NB4 (cell line): ENCODE results near the gene KRTAP20-3.

ENCODE experiments used
- DNase-seq: peaks from one replicate; pipeline ENCODE4 v3.0.0; 2010; ENCODE audit warnings: low read depth
- H3K4me3 ChIP-seq: one replicate; pipeline ENCODE4 v1.5.1; 2011; ENCODE audit warnings: mild to moderate bottlenecking, low read depth, low read length, moderate library complexity
- CTCF ChIP-seq: IDR thresholded peaks from one replicate; pipeline ENCODE4 v1.5.1; 2012; ENCODE audit warnings: low read depth, low read length
- MAX ChIP-seq: IDR thresholded peaks from 2 replicates; pipeline ENCODE4 v1.6.1; 2011; ENCODE audit warnings: low read depth, low read length
- MYC ChIP-seq: IDR thresholded peaks from 2 replicates; pipeline ENCODE4 v1.6.1; 2011; ENCODE audit warnings: low read depth, low read length
- POLR2A ChIP-seq: IDR thresholded peaks from 2 replicates; pipeline ENCODE4 v1.6.1; 2011; ENCODE audit warnings: mild to moderate bottlenecking; ENCODE audit not compliant: insufficient read length; ENCODE audit errors: extremely low read depth

The KRTAP20-3 gene

DNA sequence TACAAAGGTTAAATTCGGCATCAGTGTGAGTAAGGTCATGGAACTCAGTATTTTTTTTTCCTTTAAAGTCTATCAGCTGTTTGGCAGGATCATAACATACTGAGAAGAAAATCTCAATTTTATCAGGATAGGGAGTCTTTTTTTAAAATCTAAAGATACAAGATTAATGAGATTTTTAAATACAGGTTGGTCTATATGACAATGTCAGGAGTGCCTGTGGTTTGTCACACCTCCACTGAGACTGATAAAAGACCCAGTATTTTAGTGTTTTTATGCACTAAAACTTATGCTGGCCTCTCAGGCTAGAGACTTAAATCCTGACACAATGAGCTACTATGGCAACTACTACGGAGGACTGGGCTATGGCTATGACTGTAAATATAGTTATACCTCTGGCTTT lies at the start of gene KRTAP20-3:
KRTAP20-3 (plus strand) TSS at position 301 of the 400 bp plus-strand sequence.
- TF ChIP-seq MYC, result no peak
- no peak for DNase-seq
- no peak within 1 kb of the TSS for H3K4me3 ChIP-seq

DNA sequence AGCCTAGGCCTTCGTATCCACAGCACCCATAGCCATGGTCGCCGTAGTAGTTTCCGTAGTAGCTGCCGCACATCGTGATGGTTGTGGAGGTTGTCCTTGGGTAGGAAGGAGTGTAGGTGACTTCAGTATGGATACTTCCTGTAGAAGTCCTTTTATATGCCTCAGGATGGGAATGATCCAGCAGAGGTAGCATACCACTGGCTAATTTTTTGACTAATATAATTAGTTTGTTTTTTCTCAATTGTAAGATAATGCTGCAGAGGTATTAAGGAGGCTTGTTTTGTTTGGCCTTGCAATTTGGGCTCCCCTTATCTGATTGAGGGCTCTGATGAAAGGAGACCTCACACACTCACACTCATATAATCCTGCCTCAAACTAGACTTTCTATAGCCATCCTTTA lies 43.9 kb upstream of the KRTAP20-3 start, which contains the start of gene KRTAP6-2:
KRTAP6-2 (minus strand) TSS at position 101 of the 400 bp plus-strand sequence; CDS start at position 73, 28 bp downstream.
- TF ChIP-seq CTCF (no peak), MAX (no peak)
- no peak for DNase-seq

DNA sequence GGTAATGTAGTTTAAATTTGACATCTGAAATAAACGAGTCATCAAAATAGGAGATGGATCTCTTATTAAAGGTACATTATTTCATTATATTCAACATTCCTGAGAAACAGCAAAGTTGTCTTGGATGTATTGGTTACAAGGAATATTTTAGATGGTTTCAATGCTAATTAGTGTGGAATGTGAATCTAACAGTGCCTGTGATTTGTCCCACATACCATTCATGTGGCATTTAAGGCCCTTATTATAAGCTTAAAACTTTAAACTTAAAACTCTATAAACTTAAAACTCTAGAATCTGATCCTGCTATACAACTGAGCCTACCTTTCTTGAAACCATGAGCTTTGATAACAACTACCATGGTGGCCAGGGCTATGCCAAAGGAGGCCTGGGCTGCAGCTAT lies 41.9 kb upstream of the KRTAP20-3 start, which contains the start of gene KRTAP22-1:
KRTAP22-1 (plus strand) TSS at position 301 of the 400 bp plus-strand sequence.
- DNase-seq, result no peak
- TF ChIP-seq MYC (no peak), CTCF (no peak), MAX (no peak), POLR2A (no peak)
- no peak within 1 kb of the TSS for H3K4me3 ChIP-seq

More for the DNA sequence above, 43.9 kb upstream of the KRTAP20-3 start, which contains the start of gene KRTAP6-2:
- no peak within 1 kb of the TSS for H3K4me3 ChIP-seq

DNA sequence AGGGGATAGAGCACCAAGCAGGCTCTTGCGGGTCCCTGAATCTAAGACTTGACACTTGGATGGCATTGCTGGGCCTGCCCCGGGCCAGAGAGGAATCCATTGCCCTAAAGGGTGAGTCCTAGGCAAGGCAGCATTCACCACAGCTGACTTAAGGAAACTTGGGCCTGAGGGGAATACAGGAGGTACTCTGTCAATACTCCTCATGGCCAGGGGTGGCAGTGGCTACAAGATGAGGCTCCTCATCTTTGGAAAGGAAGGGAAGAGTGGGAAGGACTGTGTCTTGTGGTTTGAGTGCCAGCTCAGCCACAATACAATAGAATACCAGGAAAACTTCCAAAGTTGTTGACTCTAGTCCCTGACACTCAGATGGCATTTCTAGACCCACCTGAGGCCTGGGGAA lies 36.7 kb upstream of the KRTAP20-3 start:
- DNase-seq, result no peak

DNA sequence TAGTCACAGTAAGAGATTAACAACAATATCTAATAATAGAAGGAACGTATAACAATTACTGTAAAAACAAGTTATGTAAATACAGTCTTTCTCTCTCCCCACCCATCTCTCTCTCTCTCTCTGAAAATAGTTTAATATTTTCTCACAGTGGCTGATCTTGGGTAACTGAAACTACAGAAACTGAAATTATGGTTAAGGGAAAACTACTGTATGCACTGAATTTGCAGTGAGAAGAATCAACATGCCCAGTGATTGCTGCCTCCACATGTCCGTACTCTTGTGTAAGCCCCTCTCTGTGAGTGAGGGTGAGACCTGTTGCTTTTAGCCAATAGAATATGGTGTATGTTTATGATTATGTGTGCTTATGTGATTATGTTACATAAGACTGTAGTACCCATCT lies 30.5 kb upstream of the KRTAP20-3 start:
- H3K4me3 ChIP-seq, result no peak overlapping the region
- TF ChIP-seq CTCF (no peak), MAX (no peak), POLR2A (no peak), MYC (no peak)
- DNase-seq, result no peak

More for the DNA sequence above, 36.7 kb upstream of the KRTAP20-3 start:
- no peak for TF ChIP-seq MYC
- TF ChIP-seq POLR2A, result no peak
- no peak overlapping the region for H3K4me3 ChIP-seq

- DNase-seq, result no peak
- no peak within 1 kb of the TSS for H3K4me3 ChIP-seq
- TF ChIP-seq CTCF (no peak), MAX (no peak), MYC (no peak)
These were observed 28.8 kb upstream of the KRTAP20-3 start, which contains the start of gene KRTAP6-1 for GRCh38 chr21:30613836-30614235. KRTAP6-1 (minus strand) TSS chr21:30613930; CDS start chr21:30613904, 26 bp downstream.

DNA sequence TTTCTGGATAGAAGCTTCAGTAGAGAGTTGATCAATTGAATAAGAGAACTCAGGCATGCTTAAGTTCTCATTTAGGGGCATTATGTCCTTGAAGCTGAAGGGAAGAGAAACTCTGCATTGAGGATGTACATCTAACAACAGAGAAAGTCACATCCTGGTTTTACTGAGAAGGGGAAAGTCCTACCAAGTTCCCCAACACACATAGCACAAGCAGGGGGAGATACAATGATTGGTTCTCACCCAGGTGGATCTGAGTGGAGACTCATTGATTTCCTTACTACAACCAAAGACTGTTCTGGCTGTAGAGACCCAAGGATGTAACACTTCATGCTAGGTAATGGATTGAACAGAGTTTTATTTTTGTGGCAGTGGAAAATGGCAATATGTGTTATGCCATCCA lies 27.5 kb upstream of the KRTAP20-3 start:
- TF ChIP-seq POLR2A (no peak), MYC (no peak), MAX (no peak), CTCF (no peak)

More for the DNA sequence above, 27.5 kb upstream of the KRTAP20-3 start:
- H3K4me3 ChIP-seq, result no peak overlapping the region
- DNase-seq, result no peak
